ENCODE measurements around the gene ZBTB17.
"Not testable (repeated sequence)": the region's sequence is repeated elsewhere in the genome, so short reads cannot be mapped to it uniquely, and the experiment has no call there.

The ZBTB17 gene

GRCh38 chr1:15983275-15983674 lies 7.4 kb upstream of the ZBTB17 start:
- no peak overlapping the region for H3K4me3 ChIP-seq (ENCODE audit: control insufficient read depth, low read depth, low read length)
- TF ChIP-seq CTCF (conservative IDR thresholded peaks at IDR 0.05; ENCODE audit: control insufficient read depth, insufficient read depth, low read depth, low read length), result no peak
- no peak for DNase-seq (ENCODE audit: low read depth)

GRCh38 chr1:15981679-15982078 lies 5.8 kb upstream of the ZBTB17 start:
- DNase-seq (ENCODE audit: low read depth), result no peak
- no peak for TF ChIP-seq CTCF (conservative IDR thresholded peaks at IDR 0.05; ENCODE audit: control insufficient read depth, insufficient read depth, low read depth, low read length)
- H3K4me3 ChIP-seq (ENCODE audit: control insufficient read depth, low read depth, low read length), result no peak overlapping the region

- H3K4me3 ChIP-seq (ENCODE audit: control insufficient read depth, low read depth, low read length); DNase-seq (ENCODE audit: low read depth): not testable (repeated sequence)
Observed at GRCh38 chr1:15977947-15978346, 2.0 kb upstream of the ZBTB17 start.

- TF ChIP-seq CTCF (conservative IDR thresholded peaks at IDR 0.05; ENCODE audit: control insufficient read depth, insufficient read depth, low read depth, low read length), result no peak
- DNase-seq (ENCODE audit: low read depth), result peak; percentile 44
- H3K4me3 ChIP-seq (ENCODE audit: control insufficient read depth, low read depth, low read length), result peak overlapping the region; percentile 81
Observed at GRCh38 chr1:15975358-15975804, 520 bp downstream of the ZBTB17 start.

GRCh38 chr1:15974855-15975254 lies 1.0 kb downstream of the ZBTB17 start:
- DNase-seq (ENCODE audit: low read depth), result no peak
- no peak for TF ChIP-seq CTCF (conservative IDR thresholded peaks at IDR 0.05; ENCODE audit: control insufficient read depth, insufficient read depth, low read depth, low read length)
- H3K4me3 ChIP-seq (ENCODE audit: control insufficient read depth, low read depth, low read length), result peak overlapping the region; percentile 81

GRCh38 chr1:15973772-15974171 lies 2.1 kb downstream of the ZBTB17 start:
- H3K4me3 ChIP-seq (ENCODE audit: control insufficient read depth, low read depth, low read length), result no peak overlapping the region
- no peak for TF ChIP-seq CTCF (conservative IDR thresholded peaks at IDR 0.05; ENCODE audit: control insufficient read depth, insufficient read depth, low read depth, low read length)
- DNase-seq (ENCODE audit: low read depth), result no peak

- no peak for DNase-seq (ENCODE audit: low read depth)
- no peak overlapping the region for H3K4me3 ChIP-seq (ENCODE audit: control insufficient read depth, low read depth, low read length)
- TF ChIP-seq CTCF (conservative IDR thresholded peaks at IDR 0.05; ENCODE audit: control insufficient read depth, insufficient read depth, low read depth, low read length), result no peak
Observed at GRCh38 chr1:15972409-15972808, 3.5 kb downstream of the ZBTB17 start.

Data from fibroblast of mammary gland (primary cell).